Heart left ventricle (tissue), 13 donors: Measurements from ENCODE around the gene SNAPC2.

ENCODE experiments used
- POLR2A ChIP-seq, 2 donors: fragments of 450-650 bp; IDR thresholded peaks; one replicate each; pipeline ENCODE4 v1.6.1; 2017; ENCODE audit warnings: antibody characterized with exemption in 2 of 2, mild to moderate bottlenecking in 2 of 2, moderate library complexity in 2 of 2
- TF ChIP-seq, protein P1 (sequence below), 12 donors: fragments of 200-600 bp; sonication (generic) in 4 of 12; IDR thresholded peaks; one replicate each; pipeline versions ENCODE4 v1.5.0 to v1.8.0; 2018 to 2022; ENCODE audit warnings: antibody characterized with exemption in 12 of 12, mild to moderate bottlenecking in 5 of 12
- donor health status: ischemic (EF 13 %, LVEDD 7.1; RV severe dilation, severe dysfunction).
- donor health status: DM: no; HTN: yes; CAD: no.
- donor health status: DM: no; HTN: no; CAD: no.
- donor health status: ischemic (EF 25% LVEDD 6.9; RV normal size, moderate dysfunction).
- donor health status: ischemic (EF 25% LVEDD 5.7; RV mildly dilated, moderate dysfunction).
- donor health status: ischemic (EF 35%, LVEDD 5.7; RV mildly dilated, moderate dysfunction).
- donor health status: nonischemic (EF 11% LVEDD 7.7; RV severe dilation, severe dysfunction).
- donor health status: DM: yes; HTN: yes; CAD: no.
- donor health status: PGD.
- donor health status: ischemic (EF 29% LVEDD 5.4; RV normal size, mild dysfunction).
- donor health status: nonischemic (EF 23%, LVEDD 6.1; RV moderate dilation, normal function).

DNA sequence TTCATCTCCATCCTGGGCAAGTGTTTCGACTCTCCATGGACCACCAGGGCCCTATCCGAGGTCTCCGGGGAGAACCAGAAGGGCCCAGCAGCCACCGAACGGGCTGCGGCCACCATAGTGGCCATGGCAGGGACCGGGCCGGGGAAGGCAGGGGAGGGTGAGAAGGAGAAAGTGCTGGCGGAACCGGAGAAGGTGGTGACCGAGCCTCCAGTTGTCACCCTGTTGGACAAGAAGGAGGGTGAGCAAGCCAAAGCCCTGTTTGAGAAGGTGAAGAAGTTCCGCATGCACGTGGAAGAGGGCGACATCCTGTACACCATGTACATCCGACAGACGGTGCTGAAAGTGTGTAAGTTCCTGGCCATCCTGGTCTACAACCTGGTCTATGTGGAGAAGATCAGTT is 21.2 kb upstream of the SNAPC2 start:
- TF ChIP-seq, protein P1, sequence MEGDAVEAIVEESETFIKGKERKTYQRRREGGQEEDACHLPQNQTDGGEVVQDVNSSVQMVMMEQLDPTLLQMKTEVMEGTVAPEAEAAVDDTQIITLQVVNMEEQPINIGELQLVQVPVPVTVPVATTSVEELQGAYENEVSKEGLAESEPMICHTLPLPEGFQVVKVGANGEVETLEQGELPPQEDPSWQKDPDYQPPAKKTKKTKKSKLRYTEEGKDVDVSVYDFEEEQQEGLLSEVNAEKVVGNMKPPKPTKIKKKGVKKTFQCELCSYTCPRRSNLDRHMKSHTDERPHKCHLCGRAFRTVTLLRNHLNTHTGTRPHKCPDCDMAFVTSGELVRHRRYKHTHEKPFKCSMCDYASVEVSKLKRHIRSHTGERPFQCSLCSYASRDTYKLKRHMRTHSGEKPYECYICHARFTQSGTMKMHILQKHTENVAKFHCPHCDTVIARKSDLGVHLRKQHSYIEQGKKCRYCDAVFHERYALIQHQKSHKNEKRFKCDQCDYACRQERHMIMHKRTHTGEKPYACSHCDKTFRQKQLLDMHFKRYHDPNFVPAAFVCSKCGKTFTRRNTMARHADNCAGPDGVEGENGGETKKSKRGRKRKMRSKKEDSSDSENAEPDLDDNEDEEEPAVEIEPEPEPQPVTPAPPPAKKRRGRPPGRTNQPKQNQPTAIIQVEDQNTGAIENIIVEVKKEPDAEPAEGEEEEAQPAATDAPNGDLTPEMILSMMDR (IDR thresholded peaks at IDR 0.05) = no peak
- no peak for TF ChIP-seq POLR2A (IDR thresholded peaks at IDR 0.05)
